Measurements from ENCODE around the gene PIK3CB.
"Not testable (repeated sequence)": the region's sequence is repeated elsewhere in the genome, so short reads cannot be mapped to it uniquely, and the experiment has no call there.

Gene PIK3CB

GRCh38 chr3:138690036-138690435 is 144.7 kb downstream of the PIK3CB start:
- Mint-ChIP-seq H3K27ac (peak overlapping the region in 1 of 2 donors; percentile 88), H3K9me3 (no peaks in the 10 kb centered on the region), H3K27me3 (no peaks in the 10 kb centered on the region), H3K4me1 (ENCODE audit: low read depth in 2 of 2) (peaks cover 0 to 16% of the 10 kb centered on the region in 2 donors), H3K4me3 (no peak overlapping the region), H3K36me3 (ENCODE audit: insufficient read depth) (peaks cover 8% of the 10 kb centered on the region)
- no peak for DNase-seq
- no peak for ATAC-seq (replicated peaks)

DNA sequence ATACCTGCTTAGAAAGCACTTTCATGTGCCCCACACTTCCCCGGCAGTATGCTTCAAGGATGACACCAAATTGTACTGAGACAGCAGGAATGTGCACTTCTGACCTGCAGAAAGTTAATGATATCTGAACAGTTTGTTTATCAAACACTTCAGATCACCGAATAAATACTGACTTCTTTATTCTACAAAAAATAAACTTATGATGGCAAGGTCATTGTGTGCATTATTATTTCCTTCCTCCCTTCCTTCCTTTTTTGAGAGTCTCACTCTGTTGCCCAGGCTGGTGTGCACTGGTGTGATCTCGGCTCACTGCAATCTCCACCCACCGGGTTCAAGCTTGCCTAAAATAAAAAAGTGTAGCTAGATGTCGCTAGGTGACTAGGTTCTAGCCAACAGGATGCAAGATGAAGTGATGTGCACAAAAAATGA is 145.8 kb downstream of the PIK3CB start:
- Mint-ChIP-seq H3K27ac (no peak overlapping the region), H3K27me3 (no peaks in the 10 kb centered on the region), H3K4me3 (no peak overlapping the region), H3K9me3 (no peaks in the 10 kb centered on the region), H3K4me1 (ENCODE audit: low read depth in 2 of 2) (peaks cover 0 to 16% of the 10 kb centered on the region in 2 donors), H3K36me3 (ENCODE audit: insufficient read depth) (peaks cover 8% of the 10 kb centered on the region)
- no peak for DNase-seq
- no peak for ATAC-seq (replicated peaks)

GRCh38 chr3:138687236-138687635 is 147.5 kb downstream of the PIK3CB start:
- peaks cover 14% of the 10 kb centered on the region for H3K36me3 Mint-ChIP-seq (ENCODE audit: insufficient read depth)
- DNase-seq (no peak), ATAC-seq (replicated peaks) (no peak)
- H3K9me3 Mint-ChIP-seq, result no peaks in the 10 kb centered on the region
- no peaks in the 10 kb centered on the region for H3K27me3 Mint-ChIP-seq
- peak overlapping the region; percentile 49 to 85 for H3K27ac Mint-ChIP-seq
- H3K4me1 Mint-ChIP-seq (ENCODE audit: low read depth in 2 of 2), result peaks cover 0 to 16% of the 10 kb centered on the region in 2 donors
- H3K4me3 Mint-ChIP-seq, result no peak overlapping the region

- H3K4me1 Mint-ChIP-seq (ENCODE audit: low read depth in 2 of 2), result peaks cover 0 to 16% of the 10 kb centered on the region in 2 donors
- no peak overlapping the region for H3K4me3 Mint-ChIP-seq
- ATAC-seq (replicated peaks), result peak; percentile 71
- no peaks in the 10 kb centered on the region for H3K27me3 Mint-ChIP-seq
- peak overlapping the region; percentile 49 to 85 for H3K27ac Mint-ChIP-seq
- H3K9me3 Mint-ChIP-seq, result no peaks in the 10 kb centered on the region
- peaks cover 14% of the 10 kb centered on the region for H3K36me3 Mint-ChIP-seq (ENCODE audit: insufficient read depth)
- DNase-seq, result no peak
Measured at GRCh38 chr3:138686771-138687221, 147.9 kb downstream of the PIK3CB start.

- Mint-ChIP-seq H3K27ac (no peak overlapping the region), H3K4me1 (ENCODE audit: low read depth in 2 of 2) (peaks cover 0 to 16% of the 10 kb centered on the region in 2 donors), H3K36me3 (ENCODE audit: insufficient read depth) (peaks cover 30% of the 10 kb centered on the region), H3K27me3 (no peaks in the 10 kb centered on the region), H3K9me3 (no peaks in the 10 kb centered on the region), H3K4me3 (no peak overlapping the region)
- DNase-seq (no peak), ATAC-seq (replicated peaks) (no peak)
Measured at GRCh38 chr3:138684396-138684795, 150.3 kb downstream of the PIK3CB start.

GRCh38 chr3:138682648-138683047 is 152.1 kb downstream of the PIK3CB start:
- H3K27me3 Mint-ChIP-seq, result no peaks in the 10 kb centered on the region
- ATAC-seq (replicated peaks) (no peak), DNase-seq (no peak)
- H3K27ac Mint-ChIP-seq, result no peak overlapping the region
- no peaks in the 10 kb centered on the region for H3K9me3 Mint-ChIP-seq
- H3K36me3 Mint-ChIP-seq (ENCODE audit: insufficient read depth), result peaks cover 22% of the 10 kb centered on the region
- no peak overlapping the region for H3K4me3 Mint-ChIP-seq
- H3K4me1 Mint-ChIP-seq (ENCODE audit: low read depth in 2 of 2), result peaks cover 0 to 12% of the 10 kb centered on the region in 2 donors

- Mint-ChIP-seq H3K4me1 (ENCODE audit: low read depth in 2 of 2) (peaks cover 0 to 2% of the 10 kb centered on the region in 2 donors), H3K36me3 (ENCODE audit: insufficient read depth) (peaks cover 25% of the 10 kb centered on the region), H3K27ac (peak overlapping the region in 1 of 2 donors; percentile 57), H3K27me3 (no peaks in the 10 kb centered on the region), H3K4me3 (no peak overlapping the region), H3K9me3 (no peaks in the 10 kb centered on the region)
- DNase-seq (no peak), ATAC-seq (replicated peaks) (no peak)
Measured at GRCh38 chr3:138681463-138682220, 153.1 kb downstream of the PIK3CB start.

GRCh38 chr3:138680974-138681373 is 153.8 kb downstream of the PIK3CB start:
- H3K36me3 Mint-ChIP-seq (ENCODE audit: insufficient read depth), result peaks cover 25% of the 10 kb centered on the region
- DNase-seq, result not testable (repeated sequence)

DNA sequence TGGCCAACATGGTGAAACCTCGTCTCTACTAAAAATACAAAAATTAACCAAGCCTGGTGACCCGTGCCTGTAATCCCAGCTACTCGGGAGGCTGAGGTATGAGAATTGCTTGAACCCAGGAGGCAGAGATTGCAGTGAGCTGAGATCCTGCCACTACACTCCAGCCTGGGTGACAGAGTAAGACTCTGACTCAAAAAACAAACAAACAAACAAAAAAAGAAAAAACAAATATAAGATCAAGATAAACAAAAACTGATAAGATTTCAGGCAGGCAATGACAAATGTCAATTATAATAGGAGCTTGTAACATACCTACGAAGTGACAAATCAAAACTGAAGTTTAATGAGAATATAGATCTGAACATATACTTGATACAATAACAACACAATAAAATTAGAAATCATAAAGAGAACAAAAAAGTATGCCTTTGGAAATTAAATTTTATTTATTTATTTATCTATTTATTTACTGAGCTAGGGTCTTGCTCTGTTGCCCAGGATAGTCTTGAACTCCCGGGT is 155.8 kb downstream of the PIK3CB start:
- Mint-ChIP-seq H3K27ac (no peak overlapping the region), H3K9me3 (peaks cover 3 to 12% of the 10 kb centered on the region in 2 donors), H3K4me3 (no peak overlapping the region), H3K36me3 (ENCODE audit: insufficient read depth) (peaks cover 33% of the 10 kb centered on the region), H3K27me3 (no peaks in the 10 kb centered on the region), H3K4me1 (ENCODE audit: low read depth in 2 of 2) (no peaks in the 10 kb centered on the region)
- ATAC-seq (replicated peaks), result no peak
- no peak for DNase-seq

More at GRCh38 chr3:138680974-138681373, 153.8 kb downstream of the PIK3CB start:
- H3K9me3 Mint-ChIP-seq; H3K27me3 Mint-ChIP-seq; H3K4me3 Mint-ChIP-seq; H3K4me1 Mint-ChIP-seq (ENCODE audit: low read depth in 2 of 2); ATAC-seq (replicated peaks): not testable (repeated sequence)
- H3K27ac Mint-ChIP-seq, result peak overlapping the region in 1 of 2 donors; percentile 57

- Mint-ChIP-seq H3K9me3 (peaks cover 3 to 12% of the 10 kb centered on the region in 2 donors), H3K27ac (no peak overlapping the region), H3K4me1 (ENCODE audit: low read depth in 2 of 2) (no peaks in the 10 kb centered on the region), H3K36me3 (ENCODE audit: insufficient read depth) (peaks cover 30% of the 10 kb centered on the region), H3K27me3 (no peaks in the 10 kb centered on the region), H3K4me3 (no peak overlapping the region)
- DNase-seq, result no peak
- ATAC-seq (replicated peaks), result no peak
Measured at GRCh38 chr3:138678086-138678485, 156.6 kb downstream of the PIK3CB start.

GRCh38 chr3:138675393-138675792 is 159.3 kb downstream of the PIK3CB start:
- H3K27me3 Mint-ChIP-seq, result no peaks in the 10 kb centered on the region
- DNase-seq (no peak), ATAC-seq (replicated peaks) (no peak)
- H3K9me3 Mint-ChIP-seq, result peaks cover 3 to 12% of the 10 kb centered on the region in 2 donors
- H3K36me3 Mint-ChIP-seq (ENCODE audit: insufficient read depth), result peaks cover 20% of the 10 kb centered on the region
- no peak overlapping the region for H3K4me3 Mint-ChIP-seq
- no peaks in the 10 kb centered on the region for H3K4me1 Mint-ChIP-seq (ENCODE audit: low read depth in 2 of 2)
- no peak overlapping the region for H3K27ac Mint-ChIP-seq

- H3K36me3 Mint-ChIP-seq (ENCODE audit: insufficient read depth), result peaks cover 13% of the 10 kb centered on the region
- no peak for ATAC-seq (replicated peaks)
- H3K9me3 Mint-ChIP-seq, result peaks cover 3 to 12% of the 10 kb centered on the region in 2 donors
- no peaks in the 10 kb centered on the region for H3K4me1 Mint-ChIP-seq (ENCODE audit: low read depth in 2 of 2)
- H3K4me3 Mint-ChIP-seq, result no peak overlapping the region
- H3K27ac Mint-ChIP-seq, result no peak overlapping the region
- no peaks in the 10 kb centered on the region for H3K27me3 Mint-ChIP-seq
- no peak for DNase-seq
Measured at GRCh38 chr3:138673641-138674530, 160.8 kb downstream of the PIK3CB start.

- Mint-ChIP-seq H3K4me3 (no peak overlapping the region), H3K27me3 (no peaks in the 10 kb centered on the region), H3K4me1 (ENCODE audit: low read depth in 2 of 2) (no peaks in the 10 kb centered on the region), H3K36me3 (ENCODE audit: insufficient read depth) (peaks cover 10% of the 10 kb centered on the region), H3K27ac (no peak overlapping the region), H3K9me3 (peaks cover 2 to 7% of the 10 kb centered on the region in 2 donors)
- no peak for DNase-seq
- ATAC-seq (replicated peaks), result no peak
Measured at GRCh38 chr3:138670407-138670806, 164.3 kb downstream of the PIK3CB start.

Data from effector memory CD8-positive, alpha-beta T cell (primary cell).